ENCODE results near the gene TEX2.

GRCh38 chr17:64240741-64241347 is 22.2 kb downstream of the TEX2 start:
- TF ChIP-seq ZNF331 (CRISPR knock-in tag; IDR thresholded peaks at IDR 0.05; ENCODE audit: low read depth) (no peak), POLR2AphosphoS5 (IDR thresholded peaks at IDR 0.05; ENCODE audit: low read depth) (no peak)
- TF ChIP-seq, protein P1, sequence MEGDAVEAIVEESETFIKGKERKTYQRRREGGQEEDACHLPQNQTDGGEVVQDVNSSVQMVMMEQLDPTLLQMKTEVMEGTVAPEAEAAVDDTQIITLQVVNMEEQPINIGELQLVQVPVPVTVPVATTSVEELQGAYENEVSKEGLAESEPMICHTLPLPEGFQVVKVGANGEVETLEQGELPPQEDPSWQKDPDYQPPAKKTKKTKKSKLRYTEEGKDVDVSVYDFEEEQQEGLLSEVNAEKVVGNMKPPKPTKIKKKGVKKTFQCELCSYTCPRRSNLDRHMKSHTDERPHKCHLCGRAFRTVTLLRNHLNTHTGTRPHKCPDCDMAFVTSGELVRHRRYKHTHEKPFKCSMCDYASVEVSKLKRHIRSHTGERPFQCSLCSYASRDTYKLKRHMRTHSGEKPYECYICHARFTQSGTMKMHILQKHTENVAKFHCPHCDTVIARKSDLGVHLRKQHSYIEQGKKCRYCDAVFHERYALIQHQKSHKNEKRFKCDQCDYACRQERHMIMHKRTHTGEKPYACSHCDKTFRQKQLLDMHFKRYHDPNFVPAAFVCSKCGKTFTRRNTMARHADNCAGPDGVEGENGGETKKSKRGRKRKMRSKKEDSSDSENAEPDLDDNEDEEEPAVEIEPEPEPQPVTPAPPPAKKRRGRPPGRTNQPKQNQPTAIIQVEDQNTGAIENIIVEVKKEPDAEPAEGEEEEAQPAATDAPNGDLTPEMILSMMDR (conservative IDR thresholded peaks at IDR 0.05; ENCODE audit: low read depth in 2 of 2): no peak
